H1 (cell line): Measurements from ENCODE around the gene HIP1. TPM values are rescaled to one million over a fixed set of nuclear protein-coding genes. Genes with fewer than 3 reads are reported as not detected.

Source experiments
- SAP30 ChIP-seq: fragments of 300-600 bp; sonication (generic); IDR thresholded peaks from 2 replicates; pipeline ENCODE4 v1.7.1; 2012; ENCODE audit warnings: low read length, moderate library complexity, mild to moderate bottlenecking, inconsistent platforms; ENCODE audit not compliant: insufficient read depth, insufficient replicate concordance
- polyA plus RNA-seq, 7 experiments: library from polyadenylated mRNA; depleted of rRNA in 3 of 7; stranded (reverse) in 5 of 7; unstranded in 2 of 7; fragments of >200 nt in 5 of 7; fragments of 200-250 nt in 2 of 7; gene quantifications; 1 replicate in 5 of 7; 2 replicates in 1 of 7; 4 replicates in 1 of 7; pipeline versions ENCODE4 v1.2.1 to v1.2.3, GENCODE V29; 2011 to 2013; ENCODE audit warnings: missing spikeins in 2 of 7, mixed read lengths in 2 of 7
- total RNA-seq: library from RNA; stranded (reverse); fragmentation: NEBNext Ultra II Directional; extraction: Animal tissue kit (Norgen Biotek cat#: 25700); gene quantifications from 2 replicates; pipeline ENCODE4 v1.2.1, GENCODE V29; 2021
- TF ChIP-seq, protein P1 (sequence below): fragments of 300-600 bp; sonication (generic); IDR thresholded peaks from 2 replicates; pipeline ENCODE4 v1.7.1; 2012; ENCODE audit warnings: low read length, moderate library complexity, mild to moderate bottlenecking, inconsistent platforms; ENCODE audit not compliant: insufficient replicate concordance

HIP1 gene
- total and polyA plus RNA-seq, 2 of the 8 experiments (the other 6 are each of a cell fraction or from before 2014, with no cell fraction given), result 51.8 to 108 TPM

GRCh38 chr7:75738604-75738974, at the start of gene HIP1 (continued):
- TF ChIP-seq, protein P1, sequence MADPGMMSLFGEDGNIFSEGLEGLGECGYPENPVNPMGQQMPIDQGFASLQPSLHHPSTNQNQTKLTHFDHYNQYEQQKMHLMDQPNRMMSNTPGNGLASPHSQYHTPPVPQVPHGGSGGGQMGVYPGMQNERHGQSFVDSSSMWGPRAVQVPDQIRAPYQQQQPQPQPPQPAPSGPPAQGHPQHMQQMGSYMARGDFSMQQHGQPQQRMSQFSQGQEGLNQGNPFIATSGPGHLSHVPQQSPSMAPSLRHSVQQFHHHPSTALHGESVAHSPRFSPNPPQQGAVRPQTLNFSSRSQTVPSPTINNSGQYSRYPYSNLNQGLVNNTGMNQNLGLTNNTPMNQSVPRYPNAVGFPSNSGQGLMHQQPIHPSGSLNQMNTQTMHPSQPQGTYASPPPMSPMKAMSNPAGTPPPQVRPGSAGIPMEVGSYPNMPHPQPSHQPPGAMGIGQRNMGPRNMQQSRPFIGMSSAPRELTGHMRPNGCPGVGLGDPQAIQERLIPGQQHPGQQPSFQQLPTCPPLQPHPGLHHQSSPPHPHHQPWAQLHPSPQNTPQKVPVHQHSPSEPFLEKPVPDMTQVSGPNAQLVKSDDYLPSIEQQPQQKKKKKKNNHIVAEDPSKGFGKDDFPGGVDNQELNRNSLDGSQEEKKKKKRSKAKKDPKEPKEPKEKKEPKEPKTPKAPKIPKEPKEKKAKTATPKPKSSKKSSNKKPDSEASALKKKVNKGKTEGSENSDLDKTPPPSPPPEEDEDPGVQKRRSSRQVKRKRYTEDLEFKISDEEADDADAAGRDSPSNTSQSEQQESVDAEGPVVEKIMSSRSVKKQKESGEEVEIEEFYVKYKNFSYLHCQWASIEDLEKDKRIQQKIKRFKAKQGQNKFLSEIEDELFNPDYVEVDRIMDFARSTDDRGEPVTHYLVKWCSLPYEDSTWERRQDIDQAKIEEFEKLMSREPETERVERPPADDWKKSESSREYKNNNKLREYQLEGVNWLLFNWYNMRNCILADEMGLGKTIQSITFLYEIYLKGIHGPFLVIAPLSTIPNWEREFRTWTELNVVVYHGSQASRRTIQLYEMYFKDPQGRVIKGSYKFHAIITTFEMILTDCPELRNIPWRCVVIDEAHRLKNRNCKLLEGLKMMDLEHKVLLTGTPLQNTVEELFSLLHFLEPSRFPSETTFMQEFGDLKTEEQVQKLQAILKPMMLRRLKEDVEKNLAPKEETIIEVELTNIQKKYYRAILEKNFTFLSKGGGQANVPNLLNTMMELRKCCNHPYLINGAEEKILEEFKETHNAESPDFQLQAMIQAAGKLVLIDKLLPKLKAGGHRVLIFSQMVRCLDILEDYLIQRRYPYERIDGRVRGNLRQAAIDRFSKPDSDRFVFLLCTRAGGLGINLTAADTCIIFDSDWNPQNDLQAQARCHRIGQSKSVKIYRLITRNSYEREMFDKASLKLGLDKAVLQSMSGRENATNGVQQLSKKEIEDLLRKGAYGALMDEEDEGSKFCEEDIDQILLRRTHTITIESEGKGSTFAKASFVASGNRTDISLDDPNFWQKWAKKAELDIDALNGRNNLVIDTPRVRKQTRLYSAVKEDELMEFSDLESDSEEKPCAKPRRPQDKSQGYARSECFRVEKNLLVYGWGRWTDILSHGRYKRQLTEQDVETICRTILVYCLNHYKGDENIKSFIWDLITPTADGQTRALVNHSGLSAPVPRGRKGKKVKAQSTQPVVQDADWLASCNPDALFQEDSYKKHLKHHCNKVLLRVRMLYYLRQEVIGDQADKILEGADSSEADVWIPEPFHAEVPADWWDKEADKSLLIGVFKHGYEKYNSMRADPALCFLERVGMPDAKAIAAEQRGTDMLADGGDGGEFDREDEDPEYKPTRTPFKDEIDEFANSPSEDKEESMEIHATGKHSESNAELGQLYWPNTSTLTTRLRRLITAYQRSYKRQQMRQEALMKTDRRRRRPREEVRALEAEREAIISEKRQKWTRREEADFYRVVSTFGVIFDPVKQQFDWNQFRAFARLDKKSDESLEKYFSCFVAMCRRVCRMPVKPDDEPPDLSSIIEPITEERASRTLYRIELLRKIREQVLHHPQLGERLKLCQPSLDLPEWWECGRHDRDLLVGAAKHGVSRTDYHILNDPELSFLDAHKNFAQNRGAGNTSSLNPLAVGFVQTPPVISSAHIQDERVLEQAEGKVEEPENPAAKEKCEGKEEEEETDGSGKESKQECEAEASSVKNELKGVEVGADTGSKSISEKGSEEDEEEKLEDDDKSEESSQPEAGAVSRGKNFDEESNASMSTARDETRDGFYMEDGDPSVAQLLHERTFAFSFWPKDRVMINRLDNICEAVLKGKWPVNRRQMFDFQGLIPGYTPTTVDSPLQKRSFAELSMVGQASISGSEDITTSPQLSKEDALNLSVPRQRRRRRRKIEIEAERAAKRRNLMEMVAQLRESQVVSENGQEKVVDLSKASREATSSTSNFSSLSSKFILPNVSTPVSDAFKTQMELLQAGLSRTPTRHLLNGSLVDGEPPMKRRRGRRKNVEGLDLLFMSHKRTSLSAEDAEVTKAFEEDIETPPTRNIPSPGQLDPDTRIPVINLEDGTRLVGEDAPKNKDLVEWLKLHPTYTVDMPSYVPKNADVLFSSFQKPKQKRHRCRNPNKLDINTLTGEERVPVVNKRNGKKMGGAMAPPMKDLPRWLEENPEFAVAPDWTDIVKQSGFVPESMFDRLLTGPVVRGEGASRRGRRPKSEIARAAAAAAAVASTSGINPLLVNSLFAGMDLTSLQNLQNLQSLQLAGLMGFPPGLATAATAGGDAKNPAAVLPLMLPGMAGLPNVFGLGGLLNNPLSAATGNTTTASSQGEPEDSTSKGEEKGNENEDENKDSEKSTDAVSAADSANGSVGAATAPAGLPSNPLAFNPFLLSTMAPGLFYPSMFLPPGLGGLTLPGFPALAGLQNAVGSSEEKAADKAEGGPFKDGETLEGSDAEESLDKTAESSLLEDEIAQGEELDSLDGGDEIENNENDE, result no peak
- TF ChIP-seq SAP30, result peak; percentile 1
